DOHH2 (cell line): ENCODE results near the gene PEF1.

Experiments
- H3F3A ChIP-seq: fragments of 200-600 bp; sonication (generic), shearing (Covaris generic); 2 replicates; pipeline ENCODE4 v1.6.0; 2016; ENCODE audit warnings: antibody characterized with exemption, mild to moderate bottlenecking; ENCODE audit not compliant: control insufficient read depth, insufficient read depth
- H3K27ac ChIP-seq: fragments of 200-600 bp; sonication (generic); 2 replicates; pipeline ENCODE4 v1.5.1; 2014; ENCODE audit warnings: low read depth, mild to moderate bottlenecking, low read length, moderate library complexity
- H3K27me3 ChIP-seq: fragments of 200-600 bp; sonication (generic); 2 replicates; pipeline ENCODE4 v1.6.1; 2014; ENCODE audit warnings: mild to moderate bottlenecking, low read length, mixed read lengths; ENCODE audit not compliant: control insufficient read depth
- H3K36me3 ChIP-seq: fragments of 200-600 bp; sonication (generic); 2 replicates; pipeline ENCODE4 v1.6.1; 2014; ENCODE audit warnings: mild to moderate bottlenecking, low read length, moderate library complexity, mixed read lengths; ENCODE audit not compliant: control insufficient read depth
- H3K4me1 ChIP-seq: fragments of 200-600 bp; sonication (generic); 2 replicates; pipeline ENCODE4 v1.6.1; 2014; ENCODE audit warnings: mild to moderate bottlenecking, low read length, mixed read lengths; ENCODE audit not compliant: control insufficient read depth
- H3K4me2 ChIP-seq: fragments of 200-600 bp; sonication (generic); 2 replicates; pipeline ENCODE4 v1.6.0; 2014; ENCODE audit warnings: mild to moderate bottlenecking, low read length, moderate library complexity
- H3K4me3 ChIP-seq: fragments of 200-600 bp; sonication (generic); 2 replicates; pipeline ENCODE4 v1.5.1; 2014; ENCODE audit warnings: mild to moderate bottlenecking, low read length, mixed read lengths
- H3K79me2 ChIP-seq: fragments of 200-600 bp; sonication (generic); 2 replicates; pipeline ENCODE4 v1.6.1; 2014; ENCODE audit warnings: mild to moderate bottlenecking, low read length, mixed read lengths; ENCODE audit not compliant: control insufficient read depth
- H3K9me2 ChIP-seq: fragments of 200-600 bp; sonication (generic); replicated peaks from 2 replicates; pipeline ENCODE4 v1.6.1; 2014; ENCODE audit warnings: mild to moderate bottlenecking, low read length, mixed read lengths; ENCODE audit not compliant: control insufficient read depth
- H3K9me3 ChIP-seq: fragments of 200-600 bp; sonication (generic); 2 replicates; pipeline ENCODE4 v1.6.1; 2014; ENCODE audit warnings: antibody characterized with exemption, low read length, mixed read lengths; ENCODE audit not compliant: control insufficient read depth, insufficient read depth
- H4K20me1 ChIP-seq: fragments of 200-600 bp; sonication (generic); 2 replicates; pipeline ENCODE4 v1.6.0; 2014; ENCODE audit warnings: low read depth, mild to moderate bottlenecking, antibody characterized with exemption, low read length, moderate library complexity; ENCODE audit not compliant: control insufficient read depth, insufficient read depth
- EZH2phosphoT487 ChIP-seq: fragments of 200-600 bp; sonication (generic); IDR thresholded peaks from 2 replicates; pipeline ENCODE4 v1.6.1; 2017; ENCODE audit warnings: borderline replicate concordance, mild to moderate bottlenecking, antibody characterized with exemption, low read length, moderate library complexity, mixed read lengths
- TF ChIP-seq, protein P1 (sequence below): fragments of 200-600 bp; sonication (generic); IDR thresholded peaks from one replicate; pipeline ENCODE4 v1.5.1; 2014; ENCODE audit warnings: antibody characterized with exemption, mild to moderate bottlenecking, low read depth, low read length; ENCODE audit not compliant: poor library complexity, severe bottlenecking

Gene PEF1

GRCh38 chr1:31626223-31627207 is 18.2 kb downstream of the PEF1 start:
- no peaks in the 10 kb centered on the region for H3K9me3 ChIP-seq
- H4K20me1 ChIP-seq = no peaks in the 10 kb centered on the region
- H3K4me3 ChIP-seq = no peak overlapping the region
- H3K79me2 ChIP-seq = no peaks in the 10 kb centered on the region
- no peaks in the 10 kb centered on the region for H3F3A ChIP-seq
- H3K9me2 ChIP-seq = no peaks in the 10 kb centered on the region
- no peak overlapping the region for H3K4me2 ChIP-seq
- H3K27me3 ChIP-seq = no peaks in the 10 kb centered on the region
- H3K27ac ChIP-seq = no peak overlapping the region
- peaks cover 31% of the 10 kb centered on the region for H3K36me3 ChIP-seq
- no peak for TF ChIP-seq EZH2phosphoT487
- TF ChIP-seq, protein P1, sequence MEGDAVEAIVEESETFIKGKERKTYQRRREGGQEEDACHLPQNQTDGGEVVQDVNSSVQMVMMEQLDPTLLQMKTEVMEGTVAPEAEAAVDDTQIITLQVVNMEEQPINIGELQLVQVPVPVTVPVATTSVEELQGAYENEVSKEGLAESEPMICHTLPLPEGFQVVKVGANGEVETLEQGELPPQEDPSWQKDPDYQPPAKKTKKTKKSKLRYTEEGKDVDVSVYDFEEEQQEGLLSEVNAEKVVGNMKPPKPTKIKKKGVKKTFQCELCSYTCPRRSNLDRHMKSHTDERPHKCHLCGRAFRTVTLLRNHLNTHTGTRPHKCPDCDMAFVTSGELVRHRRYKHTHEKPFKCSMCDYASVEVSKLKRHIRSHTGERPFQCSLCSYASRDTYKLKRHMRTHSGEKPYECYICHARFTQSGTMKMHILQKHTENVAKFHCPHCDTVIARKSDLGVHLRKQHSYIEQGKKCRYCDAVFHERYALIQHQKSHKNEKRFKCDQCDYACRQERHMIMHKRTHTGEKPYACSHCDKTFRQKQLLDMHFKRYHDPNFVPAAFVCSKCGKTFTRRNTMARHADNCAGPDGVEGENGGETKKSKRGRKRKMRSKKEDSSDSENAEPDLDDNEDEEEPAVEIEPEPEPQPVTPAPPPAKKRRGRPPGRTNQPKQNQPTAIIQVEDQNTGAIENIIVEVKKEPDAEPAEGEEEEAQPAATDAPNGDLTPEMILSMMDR = no peak
- H3K4me1 ChIP-seq = peaks cover 7% of the 10 kb centered on the region

DNA sequence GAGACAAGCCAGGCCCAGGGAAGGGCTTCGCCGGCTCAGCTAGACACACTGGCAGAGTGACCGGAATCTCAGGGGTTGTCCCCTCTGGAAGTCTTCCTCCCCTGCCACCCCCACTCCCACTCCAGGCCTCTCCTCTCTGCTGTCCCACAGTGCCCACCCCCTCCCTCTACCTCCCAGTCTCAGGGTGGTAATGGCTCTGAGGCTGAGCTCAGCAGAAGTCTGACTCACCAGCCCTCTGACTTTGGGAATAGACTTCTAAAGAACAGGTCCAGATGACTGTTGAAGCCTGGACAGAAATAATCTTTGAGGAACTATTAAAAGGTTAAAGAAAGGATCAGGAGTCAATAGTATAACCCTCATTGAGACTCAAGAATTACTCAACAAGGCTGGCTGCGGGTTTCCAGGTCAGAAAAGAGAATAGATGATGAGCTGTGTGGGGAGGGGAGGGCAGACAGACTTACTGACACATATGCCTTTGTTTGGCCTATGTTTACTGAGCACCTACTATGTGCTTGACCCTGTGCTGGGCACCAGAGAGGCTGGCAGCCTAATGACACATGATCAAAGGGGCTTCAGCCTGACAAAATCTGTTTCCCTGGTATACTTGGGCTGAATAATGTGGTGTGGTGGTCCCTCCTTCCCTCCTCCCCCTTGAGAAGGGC is 19.0 kb downstream of the PEF1 start:
- no peaks in the 10 kb centered on the region for H4K20me1 ChIP-seq
- no peak overlapping the region for H3K27ac ChIP-seq
- H3K36me3 ChIP-seq = peaks cover 24% of the 10 kb centered on the region
- no peaks in the 10 kb centered on the region for H3K27me3 ChIP-seq
- H3K4me3 ChIP-seq = no peak overlapping the region
- H3K4me2 ChIP-seq = no peak overlapping the region
- no peaks in the 10 kb centered on the region for H3K79me2 ChIP-seq
- H3F3A ChIP-seq = no peaks in the 10 kb centered on the region
- peaks cover 7% of the 10 kb centered on the region for H3K4me1 ChIP-seq
- no peaks in the 10 kb centered on the region for H3K9me3 ChIP-seq
- no peaks in the 10 kb centered on the region for H3K9me2 ChIP-seq
- TF ChIP-seq, protein P1 = no peak
- TF ChIP-seq EZH2phosphoT487 = no peak

- no peak for TF ChIP-seq EZH2phosphoT487
- TF ChIP-seq, protein P1 = no peak
- peaks cover 17% of the 10 kb centered on the region for H3K36me3 ChIP-seq
- H3F3A ChIP-seq = no peaks in the 10 kb centered on the region
- H3K27me3 ChIP-seq = no peaks in the 10 kb centered on the region
- H4K20me1 ChIP-seq = no peaks in the 10 kb centered on the region
- H3K4me2 ChIP-seq = no peak overlapping the region
- no peaks in the 10 kb centered on the region for H3K9me3 ChIP-seq
- H3K4me1 ChIP-seq = peaks cover 7% of the 10 kb centered on the region
- H3K79me2 ChIP-seq = no peaks in the 10 kb centered on the region
- H3K27ac ChIP-seq = no peak overlapping the region
- no peaks in the 10 kb centered on the region for H3K9me2 ChIP-seq
- H3K4me3 ChIP-seq = no peak overlapping the region
Measured at GRCh38 chr1:31624731-31625514, 19.8 kb downstream of the PEF1 start.
